Fibroblast of lung (primary cell): Measurements from ENCODE around the gene CLIP2. TPM values are rescaled to one million over a fixed set of nuclear protein-coding genes. Genes with fewer than 3 reads are reported as not detected.

Experiments used
- DNase-seq, 2 donors: peaks; one replicate each; pipeline versions ENCODE4 v3.0.0 to v3.0.0-alpha.2; 2010; ENCODE audit warnings: low read depth in 2 of 2
- H2AFZ ChIP-seq: 2 replicates; pipeline ENCODE4 v1.5.1; 2012; ENCODE audit warnings: low read length, control low read depth, inconsistent platforms
- H3K27ac ChIP-seq: 2 replicates; pipeline ENCODE4 v1.5.1; 2011; ENCODE audit warnings: low read length, control low read depth; ENCODE audit not compliant: insufficient read depth
- H3K27me3 ChIP-seq: 2 replicates; pipeline ENCODE4 v1.5.1; 2011; ENCODE audit warnings: mild to moderate bottlenecking, low read length; ENCODE audit not compliant: control insufficient read depth, insufficient read depth
- H3K36me3 ChIP-seq: 2 replicates; pipeline ENCODE4 v1.5.1; 2011; ENCODE audit warnings: low read length; ENCODE audit not compliant: control insufficient read depth, insufficient read depth
- H3K4me1 ChIP-seq: 2 replicates; pipeline ENCODE4 v1.5.1; 2011; ENCODE audit warnings: low read length; ENCODE audit not compliant: control insufficient read depth, insufficient read depth; ENCODE audit errors: extremely low read depth
- H3K4me2 ChIP-seq: 2 replicates; pipeline ENCODE4 v1.5.1; 2011; ENCODE audit warnings: low read length, control low read depth; ENCODE audit not compliant: insufficient read depth; ENCODE audit errors: extremely low read depth
- H3K4me3 ChIP-seq, 4 experiments: fragments of 200-600 bp in 1 of 4; sonication (generic) in 1 of 4; replicated peaks in 1 of 4; 2 replicates each; pipeline ENCODE4 v1.5.1; 2011 to 2016; ENCODE audit warnings: low read length in 4 of 4, low read depth in 3 of 4, mild to moderate bottlenecking in 3 of 4, control low read depth in 2 of 4, inconsistent platforms in 1 of 4, mixed read lengths in 1 of 4; ENCODE audit not compliant: insufficient read depth in 1 of 4; ENCODE audit errors: control extremely low read depth in 1 of 4
- H3K79me2 ChIP-seq: 2 replicates; pipeline ENCODE4 v1.5.1; 2012; ENCODE audit warnings: mild to moderate bottlenecking, low read length, inconsistent platforms; ENCODE audit not compliant: control insufficient read depth, insufficient read depth
- H3K9ac ChIP-seq: 2 replicates; pipeline ENCODE4 v1.5.1; 2011; ENCODE audit warnings: mild to moderate bottlenecking, low read length, control low read depth; ENCODE audit not compliant: insufficient read depth
- H3K9me3 ChIP-seq: 2 replicates; pipeline ENCODE4 v1.5.1; 2012; ENCODE audit warnings: low read depth, low read length; ENCODE audit not compliant: control insufficient read depth, insufficient read depth
- H4K20me1 ChIP-seq: 2 replicates; pipeline ENCODE4 v1.5.1; 2011; ENCODE audit warnings: low read length; ENCODE audit not compliant: control insufficient read depth, insufficient read depth; ENCODE audit errors: extremely low read depth
- EZH2 ChIP-seq: IDR thresholded peaks from 2 replicates; pipeline ENCODE4 v1.5.1; 2012; ENCODE audit warnings: low read length, control low read depth, mild to moderate bottlenecking; ENCODE audit errors: missing control alignments
- polyA plus RNA-seq, 2 donors: library from polyadenylated mRNA; depleted of rRNA in 1 of 2; stranded (reverse) in 1 of 2; unstranded in 1 of 2; fragments of >200 nt; gene quantifications; 2 replicates each; pipeline ENCODE4 v1.2.1, GENCODE V29; 2011 to 2012; ENCODE audit warnings: missing spikeins in 1 of 2
- total RNA-seq: library from RNA; depleted of rRNA; stranded (reverse); fragments of >200 nt; gene quantifications from 2 replicates; pipeline ENCODE4 v1.2.1, GENCODE V29; 2014
- TF ChIP-seq, protein P1 (sequence below), 2 donors: IDR thresholded peaks in 1 of 2; conservative IDR thresholded peaks in 1 of 2; 1 replicate in 1 of 2; 2 replicates in 1 of 2; pipeline ENCODE4 v1.5.1; 2011 to 2012; ENCODE audit warnings: low read length in 2 of 2, control low read depth in 1 of 2, inconsistent platforms in 1 of 2, low read depth in 1 of 2, mild to moderate bottlenecking in 1 of 2

CLIP2 gene
- total and polyA plus RNA-seq, 2 donors (not counting 1 experiment from before 2014, with no cell fraction given), result 13.1 to 77.8 TPM

- Histone ChIP-seq H3K79me2 (no peaks in the 10 kb centered on the region), H3K9me3 (no peaks in the 10 kb centered on the region), H4K20me1 (no peaks in the 10 kb centered on the region), H3K9ac (no peak overlapping the region), H3K27me3 (no peaks in the 10 kb centered on the region), H2AFZ (no peak overlapping the region), H3K4me1 (no peaks in the 10 kb centered on the region), H3K4me3 (no peak overlapping the region), H3K4me2 (no peak overlapping the region), H3K36me3 (peaks cover 15% of the 10 kb centered on the region), H3K27ac (no peak overlapping the region)
- TF ChIP-seq, protein P1, sequence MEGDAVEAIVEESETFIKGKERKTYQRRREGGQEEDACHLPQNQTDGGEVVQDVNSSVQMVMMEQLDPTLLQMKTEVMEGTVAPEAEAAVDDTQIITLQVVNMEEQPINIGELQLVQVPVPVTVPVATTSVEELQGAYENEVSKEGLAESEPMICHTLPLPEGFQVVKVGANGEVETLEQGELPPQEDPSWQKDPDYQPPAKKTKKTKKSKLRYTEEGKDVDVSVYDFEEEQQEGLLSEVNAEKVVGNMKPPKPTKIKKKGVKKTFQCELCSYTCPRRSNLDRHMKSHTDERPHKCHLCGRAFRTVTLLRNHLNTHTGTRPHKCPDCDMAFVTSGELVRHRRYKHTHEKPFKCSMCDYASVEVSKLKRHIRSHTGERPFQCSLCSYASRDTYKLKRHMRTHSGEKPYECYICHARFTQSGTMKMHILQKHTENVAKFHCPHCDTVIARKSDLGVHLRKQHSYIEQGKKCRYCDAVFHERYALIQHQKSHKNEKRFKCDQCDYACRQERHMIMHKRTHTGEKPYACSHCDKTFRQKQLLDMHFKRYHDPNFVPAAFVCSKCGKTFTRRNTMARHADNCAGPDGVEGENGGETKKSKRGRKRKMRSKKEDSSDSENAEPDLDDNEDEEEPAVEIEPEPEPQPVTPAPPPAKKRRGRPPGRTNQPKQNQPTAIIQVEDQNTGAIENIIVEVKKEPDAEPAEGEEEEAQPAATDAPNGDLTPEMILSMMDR (conservative IDR thresholded peaks at IDR 0.05 in 1 of 2, IDR thresholded peaks at IDR 0.05 in 1 of 2; ENCODE audit: low read depth in 1 of 2, low read length in 2 of 2), result no peak
- TF ChIP-seq EZH2, result no peak
- no peak for DNase-seq
Measured at GRCh38 chr7:74398426-74398825, 109.2 kb downstream of the CLIP2 start.

GRCh38 chr7:74399006-74399405 lies 109.8 kb downstream of the CLIP2 start:
- Histone ChIP-seq H3K36me3 (peaks cover 17% of the 10 kb centered on the region), H3K9ac (no peak overlapping the region), H4K20me1 (no peaks in the 10 kb centered on the region), H3K4me2 (no peak overlapping the region), H3K79me2 (no peaks in the 10 kb centered on the region), H3K9me3 (no peaks in the 10 kb centered on the region), H3K4me3 (no peak overlapping the region), H3K27ac (no peak overlapping the region), H3K4me1 (no peaks in the 10 kb centered on the region), H3K27me3 (no peaks in the 10 kb centered on the region), H2AFZ (no peak overlapping the region)
- no peak for TF ChIP-seq EZH2
- TF ChIP-seq, protein P1 (conservative IDR thresholded peaks at IDR 0.05 in 1 of 2, IDR thresholded peaks at IDR 0.05 in 1 of 2; ENCODE audit: low read depth in 1 of 2, low read length in 2 of 2), result no peak
- no peak for DNase-seq

- H4K20me1 ChIP-seq, result no peaks in the 10 kb centered on the region
- DNase-seq, result no peak
- no peak overlapping the region for H3K27ac ChIP-seq
- H3K9me3 ChIP-seq, result no peaks in the 10 kb centered on the region
- H2AFZ ChIP-seq, result no peak overlapping the region
- H3K27me3 ChIP-seq, result no peaks in the 10 kb centered on the region
- no peak overlapping the region for H3K4me3 ChIP-seq
- H3K9ac ChIP-seq, result no peak overlapping the region
- TF ChIP-seq, protein P1 (conservative IDR thresholded peaks at IDR 0.05 in 1 of 2, IDR thresholded peaks at IDR 0.05 in 1 of 2; ENCODE audit: low read depth in 1 of 2, low read length in 2 of 2), result no peak
- no peak for TF ChIP-seq EZH2
- no peak overlapping the region for H3K4me2 ChIP-seq
- no peaks in the 10 kb centered on the region for H3K79me2 ChIP-seq
- peaks cover 23% of the 10 kb centered on the region for H3K36me3 ChIP-seq
- H3K4me1 ChIP-seq, result no peaks in the 10 kb centered on the region
Measured at GRCh38 chr7:74400420-74401136, 111.4 kb downstream of the CLIP2 start.
